Neural progenitor cell (in vitro differentiated cells): ENCODE data around the gene SNTG2.

Experiments used
- CTCF ChIP-seq: fragments of 200-600 bp; sonication (generic); IDR thresholded peaks from 2 replicates; pipeline ENCODE4 v1.5.1; 2017; ENCODE audit warnings: antibody characterized with exemption, mild to moderate bottlenecking
- EZH2 ChIP-seq: fragments of 200-600 bp; sonication (generic); IDR thresholded peaks from 2 replicates; pipeline ENCODE4 v1.6.1; 2017; ENCODE audit warnings: antibody characterized with exemption, mild to moderate bottlenecking, moderate library complexity

GRCh38 chr2:975095-975494 is 24.4 kb downstream of the SNTG2 start:
- TF ChIP-seq CTCF (no peak), EZH2 (no peak)
